Measurements from ENCODE around the gene PI3.

Gene PI3

DNA sequence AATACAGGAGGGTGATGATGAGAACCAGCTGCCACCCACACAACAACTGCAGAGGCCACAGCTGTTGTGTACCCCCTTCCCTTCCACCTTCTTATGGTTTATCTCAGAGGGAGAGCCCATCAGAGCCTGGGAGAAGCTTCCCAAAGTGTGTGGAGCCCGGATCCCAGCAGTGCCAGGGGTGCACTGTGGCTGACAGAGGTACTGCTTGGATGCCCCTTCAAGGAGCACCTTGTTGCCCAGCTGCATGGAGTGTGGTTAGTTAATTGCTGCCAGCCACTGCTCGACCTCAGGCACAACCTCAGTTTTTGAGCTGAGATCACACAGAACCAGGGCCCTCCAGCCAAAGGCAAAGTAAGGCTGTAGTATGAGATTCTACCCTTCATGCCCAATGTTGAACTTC lies 13.0 kb downstream of the PI3 start:
- DNase-seq (ENCODE audit: low read depth in 2 of 2) = no peak

DNA sequence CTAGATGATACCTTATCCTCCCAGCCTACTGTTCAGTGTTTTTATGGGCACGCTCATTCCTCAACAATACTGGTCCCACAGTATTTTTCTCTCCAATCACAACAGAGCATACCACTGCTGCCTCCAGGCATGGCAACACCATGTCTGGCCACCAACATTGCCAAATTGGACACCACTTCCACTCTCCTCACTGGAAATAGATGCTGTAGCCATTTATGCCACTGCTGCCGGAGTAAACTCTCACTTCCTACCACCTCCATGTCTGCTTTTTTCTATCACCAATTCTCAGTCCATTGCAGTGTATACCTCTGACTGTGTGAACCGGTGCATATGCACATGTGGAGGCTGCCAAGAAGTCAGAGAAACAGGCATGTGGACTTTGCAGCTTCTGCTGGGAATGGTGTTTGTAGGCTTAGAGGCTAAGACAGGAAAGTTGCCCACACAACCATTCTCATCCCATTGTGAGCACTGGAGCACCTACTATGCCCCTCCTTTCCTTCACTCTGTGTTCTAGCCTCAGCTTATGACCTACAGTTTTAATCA lies 14.4 kb downstream of the PI3 start:
- DNase-seq (ENCODE audit: low read depth in 2 of 2) = no peak

DNA sequence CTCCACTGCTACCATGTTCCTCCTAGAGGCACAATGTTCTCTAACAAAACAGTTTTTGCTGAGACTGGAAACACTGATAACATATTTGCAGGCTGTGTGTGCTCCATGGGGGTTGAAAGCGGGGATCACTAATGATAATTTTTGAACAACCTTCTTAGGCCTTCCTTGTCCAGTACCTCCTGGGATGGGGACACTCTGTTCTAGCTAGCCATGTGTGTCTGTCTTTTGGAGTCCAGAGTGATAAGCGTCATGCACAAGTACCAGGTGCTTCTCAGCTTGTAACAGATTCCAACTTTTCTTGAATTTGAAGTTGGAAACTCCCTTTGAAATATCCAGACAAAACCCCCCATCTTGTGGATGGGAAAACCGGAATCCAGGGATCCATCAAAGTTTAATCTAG lies 15.2 kb downstream of the PI3 start:
- no peak for DNase-seq (ENCODE audit: low read depth in 2 of 2)

DNA sequence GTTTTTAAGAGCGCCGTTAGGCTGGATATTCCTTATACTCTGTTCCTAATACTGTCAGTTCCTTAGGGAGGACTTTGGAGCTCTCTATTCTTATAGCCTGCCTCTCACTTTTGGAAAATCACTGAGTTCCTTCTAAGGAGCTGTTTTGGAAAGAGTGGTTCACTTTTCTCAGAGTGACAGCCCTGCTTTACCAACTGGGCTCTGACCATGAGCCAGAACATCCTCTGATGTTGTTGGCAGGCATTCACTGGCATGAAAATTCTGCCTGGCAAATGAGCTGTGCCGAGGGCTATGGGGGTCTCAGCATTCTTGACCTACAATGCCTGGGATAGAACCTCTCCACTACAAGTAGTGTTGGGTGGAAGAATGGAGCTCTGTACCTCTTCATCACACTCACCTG lies 17.2 kb downstream of the PI3 start:
- DNase-seq (ENCODE audit: low read depth in 2 of 2) = no peak

DNA sequence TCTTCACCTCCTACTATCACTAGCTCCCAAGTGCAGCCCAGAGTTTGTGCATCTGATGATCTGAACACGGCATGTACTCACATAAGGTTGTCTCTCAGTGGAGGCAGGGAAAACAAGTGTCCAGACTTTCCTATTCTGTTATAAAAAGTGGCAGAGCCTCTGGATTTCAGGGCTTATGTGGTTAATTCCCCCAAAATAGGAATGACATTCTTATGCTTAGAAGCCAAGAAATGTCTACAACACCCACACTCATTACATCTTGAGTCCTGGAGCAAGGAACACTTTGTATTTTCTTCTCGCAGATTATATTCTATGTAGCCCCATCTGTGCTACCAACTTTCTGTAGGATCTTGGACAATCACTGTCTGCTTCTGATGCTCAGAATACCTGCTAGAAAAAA lies 18.6 kb downstream of the PI3 start:
- no peak for DNase-seq (ENCODE audit: low read depth in 2 of 2)

DNA sequence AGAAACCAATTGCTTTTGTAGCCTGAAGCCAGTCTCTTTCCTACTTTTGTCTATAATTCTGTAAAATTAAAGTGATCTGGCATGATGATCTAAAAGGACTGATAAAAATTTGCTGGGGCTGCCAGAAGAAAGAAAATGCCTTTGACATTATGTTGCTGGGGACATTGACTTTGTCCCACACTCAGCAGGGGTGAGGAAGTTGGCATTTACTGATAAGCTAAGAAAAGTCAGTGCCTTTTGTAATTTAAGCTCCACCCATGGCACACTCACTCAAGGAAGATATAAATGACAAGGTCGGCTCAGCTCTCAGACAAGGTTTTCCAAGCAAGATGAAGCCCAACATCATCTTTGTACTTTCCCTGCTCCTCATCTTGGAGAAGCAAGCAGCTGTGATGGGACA lies 32.0 kb downstream of the PI3 start, which contains the start of gene SEMG1:
SEMG1 (plus strand) TSS at position 309 of the 400 bp plus-strand sequence; CDS start at position 330, 21 bp downstream.
- DNase-seq (ENCODE audit: low read depth in 2 of 2) = no peak

DNA sequence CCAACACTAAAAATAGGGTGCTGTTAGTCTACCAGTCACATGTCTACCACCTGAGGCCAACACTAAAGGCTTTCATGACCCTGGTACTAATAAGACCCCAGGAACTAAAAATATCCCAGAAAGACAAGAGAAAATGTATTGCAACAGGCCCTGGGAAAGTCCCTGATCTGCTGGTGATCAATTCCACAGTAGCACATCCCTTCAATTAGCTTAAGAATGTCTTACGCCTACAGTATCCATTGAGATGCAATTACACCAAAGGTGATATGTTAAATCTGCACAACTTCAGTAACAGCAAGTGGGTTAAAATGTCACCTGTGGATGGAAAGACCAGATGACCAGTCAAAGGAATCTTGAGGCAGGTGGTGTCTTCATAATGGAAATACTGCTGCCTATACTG lies 35.2 kb downstream of the PI3 start:
- no peak for DNase-seq (ENCODE audit: low read depth in 2 of 2)

DNA sequence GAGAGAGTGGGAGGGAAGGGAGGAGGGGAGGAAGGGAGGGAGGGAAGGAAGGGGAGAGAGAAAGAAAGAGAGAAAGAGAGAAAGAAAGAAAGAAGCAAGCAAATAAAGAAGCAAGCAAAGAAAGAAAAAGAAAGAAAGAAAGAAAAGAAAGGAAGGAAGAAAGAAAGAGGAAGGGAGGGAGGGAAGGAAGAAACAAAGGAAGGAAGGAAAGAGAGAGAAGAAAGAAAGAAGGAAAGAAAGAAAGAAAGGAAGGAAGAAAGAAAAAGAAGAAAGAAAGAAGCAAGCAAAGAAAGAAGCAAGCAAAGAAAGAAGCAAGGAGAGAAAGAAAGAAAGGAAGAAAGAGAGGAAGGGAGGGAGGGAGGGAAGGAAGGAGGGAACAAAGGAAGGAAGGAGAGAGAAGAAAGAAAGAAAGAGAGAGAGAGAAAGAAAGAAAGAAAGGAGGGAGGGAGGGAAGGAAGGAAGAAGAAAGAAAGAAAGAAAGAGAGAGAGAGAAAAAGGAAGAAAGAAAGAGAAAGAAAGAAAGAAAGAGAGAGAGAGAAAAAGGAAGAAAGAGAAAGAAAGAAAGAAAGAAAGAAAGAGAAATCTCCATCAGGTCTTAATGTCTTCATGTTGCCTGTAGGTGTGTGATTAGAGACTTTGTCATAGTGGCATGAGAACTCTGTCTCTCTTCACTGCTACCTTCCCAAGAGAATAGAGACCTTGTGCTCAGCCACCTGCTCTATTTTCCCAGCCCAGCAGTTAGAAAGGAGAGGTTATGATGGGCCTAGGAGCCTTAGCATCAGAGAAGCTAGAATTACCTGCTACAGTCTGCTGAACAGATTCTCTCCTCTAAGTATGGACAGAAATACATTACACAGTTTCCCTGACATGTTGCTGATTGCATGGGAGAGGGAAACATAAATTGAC lies 37.1 kb downstream of the PI3 start:
- DNase-seq (ENCODE audit: low read depth in 2 of 2) = no peak

DNA sequence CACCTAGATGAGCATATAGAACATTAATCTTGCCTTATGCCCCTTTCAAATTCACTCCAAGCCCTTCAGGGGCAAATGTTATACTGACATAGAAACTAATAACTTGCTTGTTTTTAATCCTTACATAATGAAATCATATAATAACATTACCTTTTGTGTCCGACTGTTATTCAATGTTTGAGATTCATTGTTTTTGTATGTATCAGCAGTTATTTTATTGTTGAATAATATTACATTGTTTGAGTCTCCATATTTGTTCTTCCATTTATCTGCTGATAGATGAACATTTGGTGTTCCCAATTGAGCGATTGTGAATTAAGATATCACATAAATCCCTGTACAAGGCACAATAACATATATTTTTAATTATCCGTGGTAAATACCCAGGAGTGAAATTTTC lies 38.1 kb downstream of the PI3 start:
- no peak for DNase-seq (ENCODE audit: low read depth in 2 of 2)

DNA sequence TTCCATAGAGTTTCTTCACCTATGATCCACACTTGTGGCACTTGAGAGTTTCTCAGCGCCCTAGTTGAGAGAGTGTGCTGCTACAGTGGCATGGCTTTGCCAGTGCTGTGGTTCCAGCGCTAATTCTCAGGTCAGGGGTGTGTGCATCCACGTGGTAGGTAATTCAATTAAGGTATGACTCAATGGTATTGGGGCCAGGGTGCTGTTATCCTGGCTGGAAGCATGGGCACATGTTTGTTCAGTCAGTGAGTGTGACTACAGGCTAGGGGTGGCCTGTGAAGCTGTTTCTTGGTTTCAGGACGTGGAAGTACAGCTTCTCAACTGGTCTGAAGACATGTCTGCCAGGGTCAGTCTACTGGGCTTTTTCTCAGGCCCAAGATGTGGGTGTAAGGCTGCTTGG lies 43.4 kb downstream of the PI3 start:
- no peak for DNase-seq (ENCODE audit: low read depth in 2 of 2)

DNA sequence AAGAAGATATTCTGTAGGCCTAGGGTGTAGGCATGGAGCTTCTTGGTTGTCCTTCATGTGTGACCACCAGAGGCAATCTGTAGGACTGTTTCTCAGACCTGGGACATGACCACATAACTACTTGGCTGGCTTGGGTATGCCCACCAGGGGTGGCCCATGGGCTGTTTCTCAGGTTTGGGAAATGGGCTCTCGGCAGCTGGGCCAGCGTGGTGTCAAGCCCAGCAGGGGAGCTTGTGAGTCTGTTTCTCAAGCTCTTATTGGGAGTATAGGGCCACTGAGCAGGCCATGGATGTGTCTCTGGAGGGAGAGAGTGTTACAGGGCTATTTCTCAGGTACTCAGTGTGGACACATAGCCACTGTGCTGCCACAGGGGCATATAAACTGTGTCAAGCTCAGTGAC lies 43.9 kb downstream of the PI3 start:
- no peak for DNase-seq (ENCODE audit: low read depth in 2 of 2)

DNA sequence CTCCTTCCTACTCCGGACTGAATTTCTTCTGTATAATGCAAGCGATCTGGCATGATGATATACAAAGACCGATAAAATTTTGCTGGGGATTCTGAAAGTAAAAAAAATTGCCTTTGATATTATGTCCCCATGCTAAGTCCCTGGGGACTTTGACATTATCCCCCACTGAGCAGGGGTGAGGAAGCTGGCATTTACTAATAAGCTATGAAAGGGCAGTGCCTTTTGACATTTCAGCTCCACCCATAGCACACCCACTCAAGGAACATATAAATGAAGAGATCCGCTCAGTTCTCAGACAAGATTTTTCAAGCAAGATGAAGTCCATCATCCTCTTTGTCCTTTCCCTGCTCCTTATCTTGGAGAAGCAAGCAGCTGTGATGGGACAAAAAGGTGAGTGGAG lies 46.4 kb downstream of the PI3 start, which contains the start of gene SEMG2:
SEMG2 (plus strand) TSS at position 298 of the 400 bp plus-strand sequence; CDS start at position 315, 17 bp downstream.
- no peak for DNase-seq (ENCODE audit: low read depth in 2 of 2)

DNA sequence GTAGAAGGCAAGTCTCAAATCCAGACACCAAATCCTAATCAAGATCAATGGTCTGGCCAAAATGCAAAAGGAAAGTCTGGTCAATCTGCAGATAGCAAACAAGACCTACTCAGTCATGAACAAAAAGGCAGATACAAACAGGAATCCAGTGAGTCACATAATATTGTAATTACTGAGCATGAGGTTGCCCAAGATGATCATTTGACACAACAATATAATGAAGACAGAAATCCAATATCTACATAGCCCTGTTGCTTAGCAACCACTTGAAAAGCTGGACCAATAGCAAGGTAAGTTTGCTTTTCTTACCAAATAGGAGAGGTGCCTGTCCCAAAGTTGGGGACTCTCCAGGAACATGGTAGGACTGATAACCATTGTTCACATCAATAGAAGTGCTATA lies 48.4 kb downstream of the PI3 start:
- no peak for DNase-seq (ENCODE audit: low read depth in 2 of 2)

Measured in stimulated activated CD4-positive, alpha-beta T cell treated with anti-CD3 and anti-CD28 coated beads, Interleukin-12 subunit alpha, Interleukin-12 subunit beta, amount 100 ng/mL, for 24 hours (primary cell).